Renal cortical epithelial cell (primary cell): ENCODE measurements around the gene PCDHA1. TPM values are rescaled to one million over a fixed set of nuclear protein-coding genes. Genes with fewer than 3 reads are reported as not detected.

Experiments used
- DNase-seq: peaks from one replicate; pipeline ENCODE4 v3.0.0-alpha.2; 2011; ENCODE audit warnings: low read depth
- total RNA-seq: library from RNA; depleted of rRNA; stranded (reverse); fragments of >200 nt; gene quantifications from 2 replicates; pipeline ENCODE4 v1.2.3, GENCODE V29; 2014

The PCDHA1 gene
- total RNA-seq, 1 donor from 2014 or later = 0.10 TPM

GRCh38 chr5:140923601-140924000, 137.7 kb downstream of the PCDHA1 start:
- no peak for DNase-seq

- DNase-seq = no peak
Observed at GRCh38 chr5:140925806-140926442, 140.0 kb downstream of the PCDHA1 start, which contains the start of gene PCDHAC1. PCDHAC1 (plus strand) TSS chr5:140926299; CDS start chr5:140926893, 594 bp downstream.

GRCh38 chr5:140926443-140927227, 140.7 kb downstream of the PCDHA1 start:
- peak; percentile 13 for DNase-seq

- DNase-seq = no peak
Observed at GRCh38 chr5:140927228-140927573, 141.3 kb downstream of the PCDHA1 start.

GRCh38 chr5:140934964-140935606, 149.1 kb downstream of the PCDHA1 start:
- no peak for DNase-seq

- no peak for DNase-seq
Observed at GRCh38 chr5:140946578-140946977, 160.6 kb downstream of the PCDHA1 start.

- DNase-seq = no peak
Observed at GRCh38 chr5:140951636-140952035, 165.7 kb downstream of the PCDHA1 start.

- no peak for DNase-seq
Observed at GRCh38 chr5:140953234-140953633, 167.3 kb downstream of the PCDHA1 start.

GRCh38 chr5:140962190-140962589, 176.2 kb downstream of the PCDHA1 start:
- no peak for DNase-seq

- no peak for DNase-seq
Observed at GRCh38 chr5:140964356-140964755, 178.4 kb downstream of the PCDHA1 start.

GRCh38 chr5:140965905-140966292, 180.0 kb downstream of the PCDHA1 start:
- no peak for DNase-seq

- DNase-seq = peak; percentile 22
Observed at GRCh38 chr5:140966293-140967225, 180.6 kb downstream of the PCDHA1 start, which contains the start of gene PCDHAC2. PCDHAC2 (plus strand) TSS chr5:140966476; CDS start chr5:140966767, 291 bp downstream.

- DNase-seq = no peak
Observed at GRCh38 chr5:140967226-140967893, 181.4 kb downstream of the PCDHA1 start.

GRCh38 chr5:140969880-140970279, 183.9 kb downstream of the PCDHA1 start:
- DNase-seq = no peak

GRCh38 chr5:140973550-140973949, 187.6 kb downstream of the PCDHA1 start:
- DNase-seq = no peak

GRCh38 chr5:140977003-140977402, 191.1 kb downstream of the PCDHA1 start:
- no peak for DNase-seq

GRCh38 chr5:140978260-140978659, 192.3 kb downstream of the PCDHA1 start:
- no peak for DNase-seq

GRCh38 chr5:140978983-140979382, 193.0 kb downstream of the PCDHA1 start:
- no peak for DNase-seq

GRCh38 chr5:140982083-140982716, 196.3 kb downstream of the PCDHA1 start:
- no peak for DNase-seq

GRCh38 chr5:140986117-140986521, 200.2 kb downstream of the PCDHA1 start:
- no peak for DNase-seq

- DNase-seq = peak; percentile 11
Observed at GRCh38 chr5:140988100-140988499, 202.2 kb downstream of the PCDHA1 start.
